COR-L47 (cell line): ENCODE data around the gene NKX3-2.

ENCODE experiments used
- DNase-seq: peaks from one replicate; lab custom pipeline; 2025; lab: John Stamatoyannopoulos, UW

Gene NKX3-2

DNA sequence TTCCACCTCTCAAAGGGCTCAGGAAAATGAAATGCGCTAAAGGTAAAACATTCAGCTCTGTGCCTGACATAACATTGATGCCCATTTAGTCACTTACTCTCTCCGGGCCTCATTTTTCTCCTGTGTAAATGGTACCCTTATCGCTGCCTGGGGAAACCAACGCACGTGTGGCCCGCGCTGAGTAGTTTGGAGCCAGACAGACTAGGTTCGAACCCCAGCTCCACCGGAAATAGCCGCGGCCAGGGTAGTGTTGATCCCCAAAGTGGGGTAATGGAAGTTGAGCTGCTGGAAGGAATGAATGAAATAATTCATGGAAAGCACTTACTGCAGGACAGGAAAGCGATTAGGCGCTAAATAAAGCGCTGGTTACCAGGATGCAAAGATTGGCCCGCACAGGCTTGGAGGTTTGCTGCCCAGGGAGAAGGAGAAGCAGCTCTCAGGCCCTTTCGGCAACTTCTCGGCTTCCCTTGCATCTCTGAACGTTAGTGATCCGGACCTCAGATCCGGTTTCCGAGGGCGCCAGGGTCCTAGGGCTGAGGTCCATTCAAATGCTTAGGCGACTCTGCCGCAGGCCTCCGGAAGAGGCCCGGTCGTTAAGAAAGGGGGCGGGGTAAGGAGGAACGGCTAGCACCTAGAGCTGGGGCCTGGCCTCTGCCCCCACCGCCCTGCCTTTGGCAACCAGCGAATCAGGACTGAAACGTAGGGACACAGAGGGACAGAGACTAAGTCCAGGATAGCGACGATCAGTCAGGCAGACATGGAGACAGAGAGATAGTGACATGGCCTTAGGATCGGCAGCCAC lies 13.3 kb downstream of the NKX3-2 start:
- no peak for DNase-seq

DNA sequence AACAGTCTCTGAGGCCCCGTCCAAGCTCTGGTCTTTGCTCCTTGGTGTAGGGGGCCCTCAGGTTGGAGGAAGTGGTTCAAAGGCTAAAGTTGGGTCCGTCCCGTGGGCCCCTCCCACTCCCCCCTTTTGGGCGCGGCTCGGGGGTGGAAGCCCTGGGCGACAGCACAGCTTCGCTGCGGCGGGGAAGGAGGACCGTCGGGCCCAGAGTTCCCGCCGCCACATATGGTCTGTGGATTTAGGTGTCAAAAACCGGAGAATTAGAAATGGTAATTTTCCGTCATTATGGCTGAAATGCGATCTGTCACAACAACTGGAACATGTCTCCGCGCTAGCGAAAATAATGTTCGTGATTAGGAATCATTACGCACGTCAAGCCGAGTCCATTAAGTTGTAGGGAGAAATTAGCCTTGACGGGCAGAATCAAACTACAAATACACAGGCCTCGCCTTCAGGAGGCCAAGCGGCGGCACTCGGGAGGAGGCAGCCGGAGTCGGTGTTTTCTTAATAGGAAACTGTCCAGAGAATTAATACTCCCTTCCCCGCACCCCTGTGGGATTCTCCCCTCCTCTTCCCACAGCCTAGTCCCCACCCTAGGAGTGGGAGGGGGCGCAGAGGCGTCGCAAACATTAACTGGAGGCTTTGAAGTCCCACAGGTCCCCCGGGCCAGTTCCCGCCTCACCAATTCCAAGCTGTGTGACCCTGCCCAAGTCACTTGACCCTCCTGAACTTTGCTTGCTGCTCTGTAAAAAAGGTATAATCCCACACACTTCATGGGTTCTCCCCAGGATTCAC lies 15.0 kb downstream of the NKX3-2 start:
- DNase-seq: no peak

DNA sequence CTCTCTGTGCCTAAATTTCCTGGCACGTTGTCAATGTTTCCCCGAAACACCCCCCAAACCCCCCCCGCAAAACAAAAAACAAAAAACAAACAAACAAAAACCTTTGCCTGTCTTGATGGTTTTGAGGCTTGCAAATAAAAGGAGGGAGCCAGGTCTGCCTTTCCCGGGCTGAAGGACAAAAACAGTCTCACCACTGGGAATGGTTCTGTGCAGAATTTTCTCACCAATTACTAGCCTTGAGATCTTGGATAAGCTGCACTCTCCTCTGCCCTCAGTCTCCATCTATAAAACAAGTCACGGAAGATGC lies 15.5 kb downstream of the NKX3-2 start:
- no peak for DNase-seq

DNA sequence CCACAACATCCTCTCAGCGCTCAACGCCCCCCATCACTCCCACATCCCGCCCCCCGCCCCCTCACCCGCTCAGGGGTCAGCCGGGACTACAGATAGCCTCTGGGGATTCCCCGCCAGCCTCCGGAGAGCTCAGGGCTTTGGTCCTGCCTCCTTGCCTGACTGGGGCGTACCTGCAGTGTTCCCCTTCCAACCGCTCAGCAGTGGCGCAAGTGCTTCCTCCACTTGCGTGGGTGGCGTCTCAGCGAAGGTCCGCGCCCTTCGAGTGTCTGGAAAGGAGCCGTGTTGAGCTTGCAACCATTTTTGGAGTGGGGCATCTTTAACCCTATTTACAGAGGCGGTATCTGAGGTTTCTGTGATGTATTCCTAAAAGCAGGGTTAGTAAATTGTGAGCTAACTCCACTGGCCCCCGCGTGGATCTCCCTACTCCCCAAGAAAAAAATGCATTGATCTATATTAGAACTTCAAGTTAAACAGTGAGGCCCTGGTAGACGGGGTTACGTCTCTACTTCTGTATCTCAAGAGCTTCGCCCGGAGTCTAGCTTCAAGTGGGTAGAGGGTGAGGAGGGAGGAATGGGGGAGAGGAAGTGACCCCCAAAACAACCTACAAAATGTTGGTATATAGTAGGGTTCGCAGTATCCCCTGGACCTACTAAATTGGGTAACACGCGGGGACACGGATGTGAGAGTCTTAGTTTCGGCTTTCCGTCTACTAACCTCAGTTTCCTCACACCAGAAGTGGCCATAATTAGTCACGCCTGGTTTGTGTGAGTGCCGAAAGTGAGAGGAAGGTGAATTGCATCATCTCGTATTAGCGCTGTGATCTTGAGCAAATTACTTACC lies 16.1 kb downstream of the NKX3-2 start:
- no peak for DNase-seq

DNA sequence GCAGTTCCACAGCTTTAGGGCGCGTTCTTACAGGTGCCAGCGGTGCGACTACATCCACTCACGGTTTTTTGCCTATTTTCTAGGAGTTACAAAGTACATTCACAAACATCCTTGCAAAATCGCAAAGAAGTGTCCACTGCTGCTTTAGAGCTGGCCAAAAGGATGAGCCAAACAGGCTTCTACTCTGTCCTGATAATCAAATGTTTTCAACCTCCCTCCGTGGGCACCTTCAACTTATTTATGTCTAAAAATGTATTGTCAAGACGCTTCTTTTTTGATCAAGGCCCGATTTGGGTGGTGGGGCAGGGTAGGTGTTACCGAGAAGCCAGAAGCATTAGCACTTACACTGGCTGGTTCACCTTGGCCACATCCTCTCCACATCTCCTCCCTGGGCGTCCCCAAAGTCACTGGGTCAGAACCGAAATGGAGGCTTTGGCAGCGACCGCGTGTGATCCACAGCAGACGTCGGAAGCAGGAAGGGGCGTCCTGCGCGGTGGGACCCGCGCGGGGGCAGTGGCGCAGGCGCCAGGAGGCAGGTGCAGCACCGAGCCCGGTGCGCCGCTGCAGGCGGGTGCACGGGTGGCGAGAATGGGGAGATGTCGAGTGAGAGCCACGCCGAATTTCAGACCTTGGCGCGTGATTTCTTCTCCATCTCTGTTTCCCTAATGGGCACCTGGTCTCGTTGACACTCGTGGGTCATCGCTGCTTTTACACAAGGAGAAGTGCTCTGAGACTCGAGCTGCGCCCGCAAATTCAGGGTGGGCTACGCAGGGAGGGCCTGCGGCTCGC lies 16.9 kb downstream of the NKX3-2 start:
- DNase-seq: no peak

DNA sequence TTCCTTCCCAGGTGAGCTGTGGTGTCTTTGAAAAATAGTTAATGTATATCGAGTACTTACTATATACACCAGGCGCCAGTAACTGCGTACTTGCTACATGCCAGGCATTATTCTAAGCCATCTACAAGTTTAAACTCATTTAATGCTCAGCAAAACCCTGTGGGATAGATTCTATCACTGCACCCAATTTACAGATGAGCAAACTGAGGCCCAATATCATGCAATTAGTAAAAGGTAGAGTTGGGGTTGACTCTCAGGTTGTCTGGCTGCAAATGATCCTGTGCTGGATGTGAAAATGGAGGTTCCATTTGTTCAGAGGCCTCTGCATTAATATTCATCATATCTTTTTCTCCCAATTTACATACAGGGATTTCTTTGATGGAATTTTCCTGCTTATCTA lies 17.6 kb downstream of the NKX3-2 start:
- DNase-seq: no peak

DNA sequence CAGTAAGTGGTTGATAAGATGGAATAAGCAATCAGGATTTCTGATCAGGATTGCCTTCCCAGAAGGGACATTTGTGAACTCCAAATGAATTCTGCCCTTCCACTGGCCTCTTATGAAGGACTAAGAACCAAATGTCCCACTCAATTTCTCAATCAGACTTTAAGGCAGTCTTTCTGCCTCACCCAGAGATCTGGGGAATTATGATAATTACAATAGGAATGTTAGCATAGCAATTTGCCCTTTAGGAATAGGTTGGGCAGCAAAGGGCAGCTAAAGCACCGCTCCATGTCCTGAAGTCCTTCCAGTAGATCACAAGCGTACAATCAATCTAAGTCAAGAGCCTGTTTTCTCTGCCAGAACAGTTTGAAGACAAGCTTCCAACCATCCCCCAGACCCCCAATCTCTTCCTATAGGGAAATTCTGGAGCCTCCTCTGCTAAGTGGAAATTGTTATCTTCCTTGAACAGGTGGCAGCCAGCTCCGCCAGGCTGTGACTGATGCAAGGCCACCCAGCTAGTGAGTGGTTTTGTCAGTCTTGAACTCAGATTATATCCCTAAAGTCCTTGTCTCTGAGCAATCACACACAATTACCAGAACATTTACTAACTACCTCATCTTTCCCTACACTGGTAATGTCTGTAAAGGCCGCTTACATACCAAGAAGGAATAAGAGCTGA lies 18.6 kb downstream of the NKX3-2 start:
- no peak for DNase-seq

DNA sequence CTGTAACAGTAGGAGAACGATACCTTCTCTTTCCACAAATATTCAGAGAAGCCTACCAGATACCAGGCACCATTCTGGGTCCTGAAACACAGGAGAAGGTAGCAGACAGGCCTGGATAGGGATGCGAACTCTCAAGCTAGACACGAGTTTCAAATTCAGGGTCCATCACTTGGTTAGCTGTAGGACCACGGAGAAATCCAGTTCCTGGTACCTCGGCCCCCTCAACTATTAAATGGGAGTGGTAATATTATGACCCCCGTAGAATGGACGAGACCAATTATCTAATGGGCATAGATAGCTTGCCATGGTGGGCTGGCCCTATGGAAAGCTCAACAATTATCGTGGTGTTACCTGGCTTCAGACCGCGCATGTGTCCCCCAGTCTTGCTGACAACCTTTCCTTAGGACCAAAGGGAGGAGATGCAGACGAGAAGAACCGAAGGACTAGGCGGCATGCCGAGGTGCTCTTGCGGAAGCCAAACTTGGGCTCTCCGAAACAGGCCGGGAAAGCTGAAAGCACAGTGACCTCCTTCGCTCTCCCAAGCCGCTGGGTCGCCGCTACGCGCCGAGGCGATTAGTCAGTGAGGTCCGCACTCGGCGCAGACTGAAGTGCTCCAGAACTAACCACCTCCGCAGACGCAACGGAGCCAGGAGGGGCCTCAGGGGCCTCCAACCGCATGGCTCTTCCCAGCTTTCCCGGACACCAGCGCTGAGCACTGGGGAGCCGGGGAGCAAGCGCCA lies 19.6 kb downstream of the NKX3-2 start:
- no peak for DNase-seq

DNA sequence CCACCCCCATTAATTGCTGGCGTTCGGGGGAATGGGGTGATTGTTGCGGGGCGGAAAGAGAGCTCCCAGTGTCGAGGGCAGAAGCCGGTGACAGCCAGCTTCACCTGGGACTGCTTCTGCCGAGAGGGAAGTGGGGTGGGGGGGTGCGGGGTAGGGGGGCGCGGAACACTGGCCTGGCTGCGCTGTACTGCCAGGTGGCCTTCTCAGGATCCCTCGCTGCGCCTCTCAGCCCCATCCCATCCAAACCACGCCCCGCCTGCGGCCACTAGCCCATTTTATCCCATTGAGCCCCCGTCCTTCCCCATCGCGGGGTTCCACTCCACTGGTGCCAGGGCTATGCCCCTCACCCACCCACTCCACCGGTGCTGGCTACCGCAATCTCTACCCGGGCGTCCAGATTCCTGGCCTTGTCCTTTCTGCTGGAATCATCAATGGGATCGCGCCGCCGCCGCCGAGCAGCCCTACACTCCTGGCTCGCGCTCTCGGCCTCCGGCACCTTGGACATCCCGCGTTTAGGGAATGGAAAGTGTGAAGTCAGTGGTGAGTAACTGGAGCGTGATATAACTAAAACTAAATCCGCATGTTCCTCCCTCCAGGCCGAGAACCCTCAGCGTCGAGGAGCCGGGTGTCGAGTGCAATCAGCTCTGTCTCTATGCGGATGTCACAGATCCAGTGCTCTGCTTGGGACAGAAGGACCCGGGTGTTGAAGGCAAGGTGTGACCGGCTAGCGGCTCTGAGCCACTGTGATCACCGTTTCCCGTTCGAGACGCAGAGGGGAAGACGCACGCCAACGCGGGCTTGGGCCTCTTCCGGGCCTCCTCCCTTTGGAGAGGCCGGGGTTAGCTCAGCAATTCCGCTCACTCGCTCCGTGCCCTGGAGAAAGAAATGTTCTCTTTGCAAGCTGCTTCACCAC lies 20.5 kb downstream of the NKX3-2 start:
- no peak for DNase-seq

DNA sequence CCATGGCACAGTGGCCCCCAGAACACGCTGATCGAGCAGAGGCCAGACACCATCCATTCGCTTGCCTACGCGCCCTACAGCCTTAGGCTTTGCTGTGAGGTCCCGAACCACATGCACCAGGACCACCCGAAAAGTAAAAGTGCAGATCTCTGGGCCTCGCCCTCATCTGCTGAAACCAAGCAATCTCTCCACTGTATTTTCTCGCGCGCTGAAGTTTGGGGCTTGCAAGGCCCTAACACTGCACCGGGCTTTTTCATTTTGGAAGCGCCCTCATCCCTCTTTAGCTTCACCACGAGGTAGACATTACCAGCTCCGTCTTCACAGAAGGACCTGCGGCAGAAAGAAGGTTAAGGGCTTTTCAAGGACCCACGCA lies 21.2 kb downstream of the NKX3-2 start:
- DNase-seq: no peak

DNA sequence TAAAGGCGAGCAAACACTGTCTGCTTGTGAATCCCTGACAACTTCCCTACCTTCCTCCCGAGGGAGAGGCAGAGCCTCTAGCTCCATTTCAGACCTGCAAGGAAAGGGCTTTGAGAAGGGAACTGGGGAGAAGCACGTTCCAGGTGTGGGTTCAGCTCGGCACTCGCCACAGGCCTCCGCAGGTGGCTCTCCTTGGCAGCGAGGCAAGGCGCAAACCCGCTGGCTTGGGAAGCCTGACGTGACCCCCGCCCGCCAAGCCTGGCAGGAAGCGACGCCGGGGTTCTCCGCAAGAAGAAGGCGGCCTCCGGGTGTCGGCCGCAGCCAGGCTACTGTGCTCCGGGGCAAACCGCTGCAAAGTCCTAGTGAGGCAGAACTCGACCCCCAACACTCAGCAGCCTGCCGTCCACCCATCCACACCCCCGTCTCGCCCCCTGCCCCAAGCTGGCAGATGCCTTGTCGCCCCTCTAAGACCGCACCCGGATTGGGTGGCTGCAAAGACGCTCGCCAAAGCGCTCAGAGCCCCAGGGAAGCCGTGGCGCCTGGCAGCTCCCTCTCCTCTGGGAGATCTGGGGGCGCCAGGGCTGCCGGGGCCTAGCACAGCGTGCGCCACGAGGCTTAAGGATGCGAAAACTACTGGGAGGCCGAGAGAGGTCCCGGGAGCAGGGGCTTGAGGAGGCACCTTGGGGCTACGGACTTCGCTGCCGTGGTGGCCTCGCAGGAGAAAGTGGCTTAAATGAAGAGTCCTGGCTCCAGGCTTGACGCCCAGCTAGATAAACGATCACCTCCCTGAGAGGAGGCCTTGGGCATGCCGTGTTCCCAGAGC lies 21.8 kb downstream of the NKX3-2 start:
- no peak for DNase-seq

DNA sequence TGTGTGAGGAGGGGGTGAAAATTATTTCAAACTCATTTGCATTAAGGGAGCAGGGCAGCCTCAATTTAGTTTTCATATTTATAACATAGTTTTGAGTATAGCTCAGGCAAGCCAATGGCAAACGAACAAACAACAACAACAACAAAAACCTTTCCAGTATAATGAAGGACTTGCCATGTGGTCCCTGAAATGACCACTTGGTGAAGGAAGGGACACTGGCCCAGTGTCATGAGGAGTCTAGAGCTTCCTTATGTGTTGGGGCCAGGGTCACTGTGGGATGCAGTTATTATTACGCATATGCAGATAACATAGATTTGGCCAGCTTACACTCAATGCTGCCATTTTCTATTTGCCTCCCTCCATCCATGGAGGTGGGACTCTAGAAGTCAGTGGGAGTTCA lies 23.3 kb downstream of the NKX3-2 start:
- no peak for DNase-seq

DNA sequence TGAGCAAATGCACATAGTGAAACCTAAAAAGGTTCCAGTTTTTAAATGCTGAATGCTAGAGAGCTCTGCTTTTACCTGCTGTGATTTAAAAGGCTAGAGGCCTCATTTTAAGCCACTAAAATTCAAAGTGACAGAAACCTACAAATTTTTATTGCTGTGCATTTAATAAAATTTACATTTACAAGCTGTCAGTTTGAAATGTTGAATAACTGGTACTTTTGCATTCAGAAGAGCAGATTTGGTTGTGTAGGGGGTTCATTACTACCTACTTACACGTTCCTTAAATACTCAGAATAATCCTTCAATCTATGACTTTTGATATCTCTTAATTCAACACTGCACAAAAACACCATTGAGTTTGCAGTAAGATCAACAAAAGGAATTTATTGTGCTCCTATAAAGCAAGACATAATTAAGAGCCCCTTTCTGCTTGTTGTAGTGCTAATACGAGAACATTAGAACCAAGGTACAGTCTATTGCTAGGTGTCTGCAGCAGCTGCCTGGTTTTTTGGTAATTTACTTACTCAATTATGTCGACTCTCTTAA lies 27.9 kb downstream of the NKX3-2 start:
- DNase-seq: no peak

DNA sequence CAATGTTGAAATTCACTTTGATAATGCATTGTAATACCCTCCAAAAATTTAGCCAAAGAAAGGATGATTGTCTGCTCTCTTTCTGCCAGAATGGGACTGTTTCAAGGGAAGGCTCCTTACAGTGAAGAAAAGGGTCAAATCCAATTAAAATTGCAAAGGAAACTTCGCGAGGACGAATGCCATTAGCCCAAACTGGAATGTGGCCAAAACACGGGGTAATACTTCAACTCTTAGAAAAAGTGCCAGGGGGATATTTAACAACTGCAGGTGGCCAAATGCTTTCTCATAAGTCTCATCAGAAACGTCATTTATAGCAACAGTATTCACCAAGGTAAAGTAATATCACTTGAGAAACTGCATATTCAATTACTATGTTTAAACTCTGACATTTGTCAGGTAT lies 29.0 kb downstream of the NKX3-2 start:
- DNase-seq: no peak

DNA sequence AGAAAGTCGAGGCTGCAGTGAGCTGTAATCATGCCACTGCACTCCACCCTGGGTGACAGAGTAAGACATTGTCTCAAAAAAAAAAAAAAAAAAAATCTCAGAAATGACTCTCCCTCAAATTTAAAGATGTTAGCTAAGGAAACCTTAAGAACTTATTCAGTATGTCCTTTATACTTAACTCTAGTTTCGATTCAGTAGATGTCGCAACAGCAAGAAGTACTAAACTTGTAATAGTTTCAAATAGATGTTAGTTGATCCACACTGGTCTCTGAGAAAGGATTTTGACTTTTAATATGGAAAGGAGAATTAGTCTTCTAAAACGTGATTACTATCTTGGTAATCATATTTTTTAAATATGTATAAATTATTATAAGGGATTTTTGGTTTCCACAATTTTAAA lies 29.6 kb downstream of the NKX3-2 start:
- no peak for DNase-seq

DNA sequence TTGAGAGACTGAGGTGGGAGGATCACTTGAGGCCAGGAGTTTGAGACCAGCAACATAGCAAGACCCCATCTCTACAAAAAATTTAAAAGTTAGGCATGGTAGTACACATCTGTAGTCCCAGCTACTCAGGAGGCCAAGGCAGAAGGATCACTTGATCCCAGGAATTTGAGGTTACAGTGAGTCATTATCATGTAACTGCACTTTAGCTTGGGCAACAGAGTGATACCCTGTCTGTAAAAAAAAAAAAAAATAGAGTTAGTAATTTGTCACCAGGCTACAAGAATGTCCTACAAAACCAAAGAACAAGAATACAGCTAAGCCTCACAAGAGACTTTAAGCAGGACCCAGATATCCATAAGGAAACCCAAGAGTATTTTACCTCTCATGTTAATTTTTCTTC lies 33.2 kb downstream of the NKX3-2 start:
- DNase-seq: no peak

DNA sequence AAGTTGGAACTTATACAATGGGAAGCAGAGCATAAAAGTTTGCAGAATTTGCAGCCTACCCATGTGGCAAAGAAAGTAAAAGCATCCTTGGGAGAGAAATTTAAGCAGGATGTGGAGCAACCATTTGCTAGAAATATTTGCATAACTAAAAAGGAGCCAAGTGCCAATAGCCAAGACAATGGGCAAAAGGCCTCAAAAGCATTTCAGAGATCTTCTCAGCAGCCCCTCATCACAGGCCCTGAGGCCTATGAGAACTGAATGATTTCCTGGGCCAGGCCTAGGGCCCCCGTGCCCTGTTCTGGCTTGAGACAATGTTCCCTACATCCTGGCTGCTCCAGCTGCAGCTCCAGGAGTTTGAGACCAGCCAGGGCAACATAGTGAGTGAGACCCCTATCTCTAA lies 34.9 kb downstream of the NKX3-2 start:
- DNase-seq: no peak

DNA sequence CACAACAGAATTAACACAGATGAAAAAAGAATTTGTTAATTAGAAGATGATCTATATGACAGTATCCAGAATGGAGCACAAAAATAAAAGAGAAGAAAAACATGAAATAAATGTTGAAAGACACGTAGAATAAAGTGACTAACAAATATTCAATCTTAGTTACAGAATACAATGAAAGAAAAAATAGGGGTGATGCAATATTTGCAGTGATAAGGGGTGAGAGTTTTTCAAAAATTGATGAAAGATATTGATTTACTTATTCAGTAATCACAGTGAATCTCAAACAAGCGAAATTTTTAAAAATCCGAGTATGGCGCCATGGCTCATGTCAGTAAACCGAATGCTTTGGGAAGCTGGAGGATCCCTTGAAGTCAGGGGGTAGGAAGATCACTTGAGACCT lies 39.9 kb downstream of the NKX3-2 start:
- no peak for DNase-seq

DNA sequence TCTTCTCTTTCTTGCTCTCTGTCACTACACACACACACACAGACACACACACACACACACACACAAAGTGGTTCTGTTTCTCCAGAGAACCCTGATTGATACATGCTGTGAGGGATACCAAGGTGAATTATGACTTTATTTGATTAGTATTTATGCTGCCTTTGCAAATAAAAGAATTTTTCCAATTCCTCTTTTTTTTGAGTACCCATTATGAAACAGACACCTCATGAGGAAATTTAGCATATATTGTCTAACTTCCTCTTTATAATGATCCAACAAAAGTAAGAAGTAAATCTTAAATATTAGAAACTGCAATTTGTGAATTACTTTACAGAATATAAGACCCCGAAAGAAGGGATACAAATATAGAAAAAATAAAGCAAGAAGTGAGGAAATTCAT lies 45.8 kb downstream of the NKX3-2 start:
- DNase-seq: no peak
